Gastrocnemius medialis (tissue), 4 donors: ENCODE results near the gene RGS18.

Experiments
- POLR2A ChIP-seq, 2 donors: fragments of 450-650 bp; IDR thresholded peaks; one replicate each; pipeline ENCODE4 v1.6.1; 2017; ENCODE audit warnings: antibody characterized with exemption in 2 of 2, mild to moderate bottlenecking in 2 of 2, moderate library complexity in 2 of 2
- TF ChIP-seq, protein P1 (sequence below), 5 experiments: fragments of 450-650 bp in 3 of 5; fragments of 200-600 bp in 2 of 5; sonication (generic) in 2 of 5; IDR thresholded peaks in 4 of 5; conservative IDR thresholded peaks in 1 of 5; 1 replicate in 4 of 5; 2 replicates in 1 of 5; pipeline ENCODE4 v1.5.1; 2016 to 2019; ENCODE audit warnings: antibody characterized with exemption in 5 of 5, mild to moderate bottlenecking in 3 of 5, moderate library complexity in 3 of 5

DNA sequence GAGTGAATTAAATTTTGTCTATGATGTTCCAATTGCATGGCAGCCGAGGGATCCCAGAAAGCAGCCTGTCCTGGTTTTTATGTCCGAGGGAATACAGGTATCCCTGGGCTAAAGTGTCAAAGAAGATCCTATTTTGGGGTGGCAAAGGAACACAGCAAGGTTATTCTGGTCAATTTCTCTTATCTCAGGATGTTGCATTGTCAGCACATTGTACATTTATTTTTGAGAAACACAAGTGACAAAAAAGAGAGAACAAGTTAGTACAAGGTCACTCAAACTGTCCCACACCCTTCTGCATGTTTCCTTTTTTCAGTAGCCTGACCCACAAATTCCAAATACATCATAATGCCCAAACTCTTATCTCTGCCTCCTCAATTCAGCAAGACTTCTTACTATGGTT lies 17.7 kb downstream of the RGS18 start:
- TF ChIP-seq, protein P1, sequence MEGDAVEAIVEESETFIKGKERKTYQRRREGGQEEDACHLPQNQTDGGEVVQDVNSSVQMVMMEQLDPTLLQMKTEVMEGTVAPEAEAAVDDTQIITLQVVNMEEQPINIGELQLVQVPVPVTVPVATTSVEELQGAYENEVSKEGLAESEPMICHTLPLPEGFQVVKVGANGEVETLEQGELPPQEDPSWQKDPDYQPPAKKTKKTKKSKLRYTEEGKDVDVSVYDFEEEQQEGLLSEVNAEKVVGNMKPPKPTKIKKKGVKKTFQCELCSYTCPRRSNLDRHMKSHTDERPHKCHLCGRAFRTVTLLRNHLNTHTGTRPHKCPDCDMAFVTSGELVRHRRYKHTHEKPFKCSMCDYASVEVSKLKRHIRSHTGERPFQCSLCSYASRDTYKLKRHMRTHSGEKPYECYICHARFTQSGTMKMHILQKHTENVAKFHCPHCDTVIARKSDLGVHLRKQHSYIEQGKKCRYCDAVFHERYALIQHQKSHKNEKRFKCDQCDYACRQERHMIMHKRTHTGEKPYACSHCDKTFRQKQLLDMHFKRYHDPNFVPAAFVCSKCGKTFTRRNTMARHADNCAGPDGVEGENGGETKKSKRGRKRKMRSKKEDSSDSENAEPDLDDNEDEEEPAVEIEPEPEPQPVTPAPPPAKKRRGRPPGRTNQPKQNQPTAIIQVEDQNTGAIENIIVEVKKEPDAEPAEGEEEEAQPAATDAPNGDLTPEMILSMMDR (IDR thresholded peaks at IDR 0.05 in 4 of 5, conservative IDR thresholded peaks at IDR 0.05 in 1 of 5) = no peak
- TF ChIP-seq POLR2A (IDR thresholded peaks at IDR 0.05) = no peak
